ENCODE results near the gene ZNF497. TPM values are rescaled to one million over a fixed set of nuclear protein-coding genes. Genes with fewer than 3 reads are reported as not detected.
"Not testable (repeated sequence)": the region's sequence is repeated elsewhere in the genome, so short reads cannot be mapped to it uniquely, and the experiment has no call there.

ZNF497 gene
- total RNA-seq, 4 donors from 2014 or later, result 0.70 to 4.4 (median 2.1) TPM; not detected in 1

DNA sequence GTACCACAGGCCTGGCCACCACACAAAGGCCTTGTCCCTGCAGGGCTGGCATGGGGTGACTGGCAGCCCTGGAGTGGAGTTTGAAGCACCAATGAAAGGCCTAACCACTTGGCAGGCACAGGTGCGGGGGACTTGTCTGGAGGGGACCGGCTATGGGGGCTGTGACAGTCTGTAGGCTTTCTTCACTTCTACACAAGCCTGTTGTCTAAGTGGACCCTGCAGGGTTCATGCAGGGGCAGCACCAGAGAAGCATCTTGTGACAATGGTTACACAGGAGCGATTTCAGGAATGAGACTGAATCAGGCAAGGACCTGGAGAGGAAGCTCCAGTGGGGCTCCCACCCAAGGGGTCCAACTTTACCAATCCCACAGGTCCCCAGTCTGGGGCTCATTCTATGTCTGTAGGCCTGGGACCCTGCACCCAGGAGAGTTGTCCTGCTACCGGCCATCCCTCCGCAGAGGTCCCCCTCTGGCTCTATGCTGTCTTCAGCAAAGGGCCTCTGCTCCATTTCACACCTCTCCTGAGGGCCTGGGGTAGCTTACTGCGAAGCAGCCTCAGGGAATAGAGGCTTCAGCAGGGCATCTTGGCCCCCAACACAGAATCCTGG lies 20.5 kb upstream of the ZNF497 start:
- peaks cover 0 to 39% (median 25%) of the 10 kb centered on the region in 4 donors for H3K4me1 ChIP-seq

DNA sequence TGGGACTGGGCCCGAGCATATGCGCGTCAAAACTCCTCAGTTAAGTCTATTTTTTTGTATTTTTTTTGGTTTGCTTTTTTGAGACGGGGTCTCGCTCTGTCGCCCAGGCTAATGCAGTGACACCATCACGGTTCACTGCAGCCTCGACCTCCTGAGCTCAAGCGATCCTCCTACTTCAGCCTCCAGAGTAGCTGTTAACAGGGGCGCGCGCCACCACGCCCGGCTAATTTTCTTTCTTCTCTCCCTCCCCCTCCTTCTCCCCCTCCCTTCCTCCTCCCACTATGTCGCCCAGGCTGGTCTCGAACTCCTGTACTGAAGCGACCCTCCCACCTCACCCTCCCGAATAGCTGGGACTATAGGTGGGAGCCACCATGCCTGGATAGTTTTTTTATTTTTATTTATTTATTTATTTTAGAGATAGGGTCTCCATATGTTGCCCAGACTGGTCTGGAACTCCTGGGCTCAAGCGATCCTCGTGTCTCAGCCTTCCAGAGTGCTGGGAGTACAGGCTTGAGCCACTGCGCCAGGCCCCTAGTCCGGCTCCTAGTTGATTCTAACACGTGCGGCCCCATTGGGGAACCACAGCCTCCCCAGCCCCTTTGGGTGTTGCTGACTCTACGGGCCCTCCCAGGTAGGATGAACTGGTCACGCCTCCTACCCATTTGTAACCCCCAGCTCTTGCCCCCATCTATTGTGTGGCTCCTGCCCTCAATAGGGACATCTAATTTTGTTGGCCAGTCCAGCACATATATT lies 19.1 kb upstream of the ZNF497 start:
- DNase-seq, result no peak
- no peaks in the 10 kb centered on the region for H3K36me3 ChIP-seq
- H3K27ac ChIP-seq, result peak overlapping the region; percentile 72 to 96 (median 89)
- H3K27me3 ChIP-seq, result no peaks in the 10 kb centered on the region
- TF ChIP-seq POLR2A (IDR thresholded peaks at IDR 0.05), result no peak
- TF ChIP-seq, protein P1, sequence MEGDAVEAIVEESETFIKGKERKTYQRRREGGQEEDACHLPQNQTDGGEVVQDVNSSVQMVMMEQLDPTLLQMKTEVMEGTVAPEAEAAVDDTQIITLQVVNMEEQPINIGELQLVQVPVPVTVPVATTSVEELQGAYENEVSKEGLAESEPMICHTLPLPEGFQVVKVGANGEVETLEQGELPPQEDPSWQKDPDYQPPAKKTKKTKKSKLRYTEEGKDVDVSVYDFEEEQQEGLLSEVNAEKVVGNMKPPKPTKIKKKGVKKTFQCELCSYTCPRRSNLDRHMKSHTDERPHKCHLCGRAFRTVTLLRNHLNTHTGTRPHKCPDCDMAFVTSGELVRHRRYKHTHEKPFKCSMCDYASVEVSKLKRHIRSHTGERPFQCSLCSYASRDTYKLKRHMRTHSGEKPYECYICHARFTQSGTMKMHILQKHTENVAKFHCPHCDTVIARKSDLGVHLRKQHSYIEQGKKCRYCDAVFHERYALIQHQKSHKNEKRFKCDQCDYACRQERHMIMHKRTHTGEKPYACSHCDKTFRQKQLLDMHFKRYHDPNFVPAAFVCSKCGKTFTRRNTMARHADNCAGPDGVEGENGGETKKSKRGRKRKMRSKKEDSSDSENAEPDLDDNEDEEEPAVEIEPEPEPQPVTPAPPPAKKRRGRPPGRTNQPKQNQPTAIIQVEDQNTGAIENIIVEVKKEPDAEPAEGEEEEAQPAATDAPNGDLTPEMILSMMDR (IDR thresholded peaks at IDR 0.05), result no peak
- no peaks in the 10 kb centered on the region for H3K9me3 ChIP-seq
- peaks cover 0 to 33% (median 18%) of the 10 kb centered on the region in 4 donors for H3K4me1 ChIP-seq
- peak overlapping the region; percentile 60 to 83 (median 78) for H3K4me3 ChIP-seq

More for the DNA sequence above, 20.5 kb upstream of the ZNF497 start:
- TF ChIP-seq, protein P1 (IDR thresholded peaks at IDR 0.05), result no peak
- no peak for TF ChIP-seq POLR2A (IDR thresholded peaks at IDR 0.05)
- peak in 1 of 3 donors; percentile 43 for DNase-seq
- no peak overlapping the region for H3K4me3 ChIP-seq
- no peak overlapping the region for H3K27ac ChIP-seq
- H3K9me3 ChIP-seq, result no peaks in the 10 kb centered on the region
- H3K36me3 ChIP-seq, result no peaks in the 10 kb centered on the region
- H3K27me3 ChIP-seq, result no peaks in the 10 kb centered on the region

DNA sequence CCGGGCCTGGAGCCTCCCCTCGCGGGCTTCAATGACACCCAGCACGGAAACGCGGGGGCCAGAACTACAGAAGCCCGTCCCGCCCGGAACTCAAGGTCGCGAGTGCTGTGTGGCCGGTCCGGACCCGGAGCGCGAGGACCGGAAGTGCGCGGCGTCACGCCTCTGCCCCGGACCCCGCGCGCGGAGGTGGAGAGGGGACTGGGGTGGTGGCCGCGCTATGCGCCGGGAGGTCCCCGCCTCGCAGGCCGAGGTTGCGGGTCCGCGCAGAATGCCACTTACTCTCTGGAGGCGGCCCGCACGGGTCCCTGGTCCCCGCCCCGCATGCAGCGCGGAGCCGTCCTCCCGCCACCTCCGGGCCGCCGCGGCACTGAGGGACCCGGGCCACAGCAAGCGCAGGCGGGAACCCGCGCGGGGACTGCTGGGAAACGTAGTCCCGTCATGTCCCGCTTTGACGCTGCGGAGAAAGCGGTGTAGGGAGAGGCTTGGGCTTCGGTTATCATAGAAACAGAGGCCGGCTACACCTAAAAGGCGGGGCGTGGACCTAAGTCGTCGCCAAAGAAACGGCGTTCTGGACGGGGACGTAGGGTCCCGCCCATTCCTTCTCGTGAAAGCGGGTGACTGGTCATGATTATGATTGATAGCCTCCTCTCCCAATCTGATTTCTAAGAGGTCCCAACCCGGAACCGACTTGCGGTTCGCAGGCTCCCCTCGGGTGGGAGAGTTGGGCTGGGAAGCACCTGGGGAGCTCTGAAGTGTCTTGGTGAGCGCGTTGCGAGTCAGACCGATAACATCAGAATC lies 18.3 kb upstream of the ZNF497 start, which contains the start of gene ZNF837:
Gene ZNF837, minus strand, starts transcription at position 369 of the 798 bp plus-strand sequence. CDS start 11,698 bp downstream, outside the sequence.
- H3K27me3 ChIP-seq, result no peaks in the 10 kb centered on the region
- H3K27ac ChIP-seq, result peak within 1 kb of the TSS; percentile 86 to 96 (median 92)
- H3K4me1 ChIP-seq, result peaks cover 0 to 29% (median 15%) of the 10 kb centered on the region in 4 donors
- no peaks in the 10 kb centered on the region for H3K9me3 ChIP-seq
- H3K36me3 ChIP-seq, result no peaks in the 10 kb centered on the region
- H3K4me3 ChIP-seq, result peak within 1 kb of the TSS; percentile 60 to 83 (median 78)
- TF ChIP-seq POLR2A (IDR thresholded peaks at IDR 0.05), result peak; percentile 87 to 92
- TF ChIP-seq, protein P1 (IDR thresholded peaks at IDR 0.05), result peak in 3 of 6 experiments; percentile 20 to 45 (median 24)
- DNase-seq, result peak; percentile 98 to 100 (median 99)

DNA sequence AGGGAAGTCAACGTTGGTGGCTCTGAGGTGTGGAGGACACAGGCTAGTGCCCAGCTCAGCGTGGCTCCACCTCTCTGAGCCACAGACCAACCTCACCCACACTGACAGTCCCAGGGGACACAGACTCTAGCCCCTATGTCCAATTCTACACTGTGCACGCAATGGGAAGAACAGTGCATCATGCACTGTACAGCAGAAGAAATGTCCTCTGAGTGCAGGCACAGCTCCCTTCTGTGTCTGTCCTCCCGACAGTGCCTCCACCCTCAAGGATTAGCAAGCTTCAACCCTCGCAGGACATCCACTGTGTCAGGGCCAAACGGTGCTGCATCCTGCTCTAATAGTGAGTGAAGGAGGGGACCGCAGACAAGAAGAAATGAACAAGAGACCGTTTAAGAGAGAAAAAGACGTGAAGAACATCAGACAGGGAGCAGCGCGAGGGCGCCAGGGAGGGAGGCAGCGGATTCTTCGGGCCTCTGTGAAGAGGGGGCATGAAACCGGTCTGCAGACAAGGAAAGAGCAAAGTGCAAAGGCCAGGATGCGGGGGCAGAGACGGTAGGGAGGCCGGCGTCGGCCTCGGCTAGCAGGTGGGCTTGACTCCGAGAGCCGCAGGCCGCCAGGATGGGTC lies 17.6 kb upstream of the ZNF497 start:
- TF ChIP-seq, protein P1 (IDR thresholded peaks at IDR 0.05), result no peak
- TF ChIP-seq POLR2A (IDR thresholded peaks at IDR 0.05), result no peak
- H3K4me3 ChIP-seq, result peak overlapping the region; percentile 60 to 83 (median 78)
- no peaks in the 10 kb centered on the region for H3K27me3 ChIP-seq
- DNase-seq, result no peak
- H3K4me1 ChIP-seq, result peaks cover 0 to 22% (median 10%) of the 10 kb centered on the region in 4 donors
- no peaks in the 10 kb centered on the region for H3K36me3 ChIP-seq
- peak overlapping the region; percentile 86 to 96 (median 92) for H3K27ac ChIP-seq
- no peaks in the 10 kb centered on the region for H3K9me3 ChIP-seq

DNA sequence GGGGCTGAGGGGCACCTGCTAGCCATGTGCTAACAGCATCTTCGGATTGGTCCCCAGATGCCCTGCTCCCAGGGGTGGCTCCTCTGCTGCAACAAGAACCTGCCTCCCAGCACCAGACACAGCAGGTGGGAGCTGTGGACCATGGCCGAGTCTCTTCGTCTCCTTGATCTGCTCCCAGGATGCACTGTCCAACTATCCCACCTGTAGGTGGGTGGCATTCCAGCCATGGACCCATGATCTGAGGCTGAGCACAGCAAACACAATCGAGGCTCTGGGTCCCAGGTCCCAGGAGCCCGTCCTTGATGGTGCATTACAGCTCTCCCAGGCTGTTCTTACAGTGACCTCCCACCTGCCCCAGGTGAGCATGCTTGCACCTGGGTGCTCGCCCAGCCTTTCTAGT lies 16.7 kb upstream of the ZNF497 start:
- Histone ChIP-seq H3K4me3 (no peak overlapping the region), H3K27me3 (no peaks in the 10 kb centered on the region), H3K4me1 (peaks cover 0 to 22% (median 10%) of the 10 kb centered on the region in 4 donors), H3K27ac (peak overlapping the region in 1 of 4 donors; percentile 92), H3K36me3 (no peaks in the 10 kb centered on the region), H3K9me3 (no peaks in the 10 kb centered on the region)
- no peak for TF ChIP-seq POLR2A (IDR thresholded peaks at IDR 0.05)
- TF ChIP-seq, protein P1 (IDR thresholded peaks at IDR 0.05), result no peak
- DNase-seq, result no peak

DNA sequence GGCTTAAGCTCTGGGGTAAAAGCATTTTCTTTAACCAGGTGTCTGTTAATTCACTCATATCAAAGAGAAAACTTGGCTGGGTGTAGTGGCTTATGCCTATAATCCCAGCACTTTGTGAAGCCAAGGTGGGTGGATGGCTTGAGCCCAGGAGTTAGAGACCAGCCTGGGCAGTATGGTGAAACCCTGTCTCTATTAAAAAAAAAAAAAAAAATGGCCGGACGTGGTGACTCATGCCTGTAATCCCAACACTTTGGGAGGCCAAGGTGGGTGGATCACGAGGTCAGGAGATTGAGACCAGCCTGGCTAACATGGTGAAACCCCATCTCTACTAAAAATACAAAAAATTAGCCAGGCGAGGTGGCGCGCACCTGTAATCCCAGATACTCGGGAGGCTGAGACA lies 14.2 kb upstream of the ZNF497 start:
- H3K4me1 ChIP-seq, result peaks cover 0 to 17% (median 7%) of the 10 kb centered on the region in 4 donors
- not testable (repeated sequence) for H3K9me3 ChIP-seq

More for the DNA sequence above, 14.2 kb upstream of the ZNF497 start:
- H3K27me3 ChIP-seq, H3K27ac ChIP-seq, H3K4me3 ChIP-seq, DNase-seq, H3K36me3 ChIP-seq: not testable (repeated sequence)

Measured in Peyer's patch (tissue), 4 donors.